Omental fat pad (tissue), 4 donors: ENCODE data around the gene HDAC9. TPM values are rescaled to one million over a fixed set of nuclear protein-coding genes. Genes with fewer than 3 reads are reported as not detected.
A peak's percentile ranks its signal among the peaks of the same experiment; 100 is the strongest.

ENCODE experiments used
- ATAC-seq: fragments of 150-250 bp; one replicate; pipeline ENCODE4 v1.9.1; 2016; ENCODE audit warnings: mild to moderate bottlenecking, moderate library complexity; ENCODE audit not compliant: low FRiP score
- DNase-seq: peaks from one replicate; pipeline ENCODE4 v3.0.0-alpha.2; 2019; ENCODE audit warnings: low spot score
- total RNA-seq, 4 donors: library from RNA; depleted of rRNA; stranded (reverse); fragments of >200 nt; gene quantifications; one replicate each; pipeline ENCODE4 v1.1.0, GENCODE V29; 2016
- TF ChIP-seq, protein P1 (sequence below), 3 donors: fragments of 450-650 bp; IDR thresholded peaks; one replicate each; pipeline ENCODE4 v1.5.1; 2016 to 2017; ENCODE audit warnings: antibody characterized with exemption in 3 of 3, mild to moderate bottlenecking in 3 of 3, moderate library complexity in 2 of 3

HDAC9 gene
- total RNA-seq: 10 to 100 TPM; 15.6 to 51.5 (median 24.1) TPM

DNA sequence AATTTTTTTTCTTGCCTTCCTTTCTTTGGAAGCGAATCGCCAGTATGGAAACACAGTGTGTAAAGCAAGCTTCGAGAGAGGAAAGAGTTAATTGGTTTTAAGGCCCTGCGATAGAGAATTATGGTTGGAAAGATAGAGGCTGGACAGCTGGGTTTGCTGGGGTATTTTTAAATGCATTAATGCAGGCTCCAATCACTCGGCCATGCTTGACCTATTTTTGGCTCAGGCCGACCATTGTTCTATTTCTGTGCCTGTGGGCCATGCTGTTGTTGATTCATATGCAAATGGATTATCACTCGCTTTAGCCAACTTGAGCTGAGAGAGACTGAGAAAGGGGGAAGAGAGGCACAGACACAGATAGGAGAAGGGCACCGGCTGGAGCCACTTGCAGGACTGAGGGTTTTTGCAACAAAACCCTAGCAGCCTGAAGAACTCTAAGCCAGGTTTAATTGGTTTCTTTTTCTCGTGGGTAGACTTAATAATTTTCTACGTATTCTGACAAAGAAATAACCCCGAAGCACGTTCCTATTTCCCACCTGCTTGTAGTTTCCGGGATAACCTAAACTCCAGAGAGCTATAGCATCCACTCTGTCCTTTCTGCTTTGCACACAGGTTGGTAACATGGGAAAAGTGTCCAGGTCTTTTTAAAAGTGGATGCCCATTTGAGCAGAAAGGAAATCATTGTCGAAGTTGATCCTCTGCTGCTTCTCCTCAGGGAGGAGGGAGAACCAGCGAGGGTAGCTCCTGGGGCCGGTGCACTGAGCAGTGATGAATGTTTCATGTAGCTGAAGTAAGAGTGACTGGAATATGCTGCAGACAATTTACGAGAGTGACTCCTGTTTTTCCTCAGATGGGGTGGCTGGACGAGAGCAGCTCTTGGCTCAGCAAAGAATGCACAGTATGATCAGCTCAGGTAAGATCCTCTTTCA, at the start of gene HDAC9:
HDAC9 (plus strand) TSS at position 338 of the 929 bp plus-strand sequence; CDS start at position 892, 554 bp downstream.
- TF ChIP-seq, protein P1, sequence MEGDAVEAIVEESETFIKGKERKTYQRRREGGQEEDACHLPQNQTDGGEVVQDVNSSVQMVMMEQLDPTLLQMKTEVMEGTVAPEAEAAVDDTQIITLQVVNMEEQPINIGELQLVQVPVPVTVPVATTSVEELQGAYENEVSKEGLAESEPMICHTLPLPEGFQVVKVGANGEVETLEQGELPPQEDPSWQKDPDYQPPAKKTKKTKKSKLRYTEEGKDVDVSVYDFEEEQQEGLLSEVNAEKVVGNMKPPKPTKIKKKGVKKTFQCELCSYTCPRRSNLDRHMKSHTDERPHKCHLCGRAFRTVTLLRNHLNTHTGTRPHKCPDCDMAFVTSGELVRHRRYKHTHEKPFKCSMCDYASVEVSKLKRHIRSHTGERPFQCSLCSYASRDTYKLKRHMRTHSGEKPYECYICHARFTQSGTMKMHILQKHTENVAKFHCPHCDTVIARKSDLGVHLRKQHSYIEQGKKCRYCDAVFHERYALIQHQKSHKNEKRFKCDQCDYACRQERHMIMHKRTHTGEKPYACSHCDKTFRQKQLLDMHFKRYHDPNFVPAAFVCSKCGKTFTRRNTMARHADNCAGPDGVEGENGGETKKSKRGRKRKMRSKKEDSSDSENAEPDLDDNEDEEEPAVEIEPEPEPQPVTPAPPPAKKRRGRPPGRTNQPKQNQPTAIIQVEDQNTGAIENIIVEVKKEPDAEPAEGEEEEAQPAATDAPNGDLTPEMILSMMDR (IDR thresholded peaks at IDR 0.05): no peak
- DNase-seq: no peak
- ATAC-seq: peak; percentile 45

DNA sequence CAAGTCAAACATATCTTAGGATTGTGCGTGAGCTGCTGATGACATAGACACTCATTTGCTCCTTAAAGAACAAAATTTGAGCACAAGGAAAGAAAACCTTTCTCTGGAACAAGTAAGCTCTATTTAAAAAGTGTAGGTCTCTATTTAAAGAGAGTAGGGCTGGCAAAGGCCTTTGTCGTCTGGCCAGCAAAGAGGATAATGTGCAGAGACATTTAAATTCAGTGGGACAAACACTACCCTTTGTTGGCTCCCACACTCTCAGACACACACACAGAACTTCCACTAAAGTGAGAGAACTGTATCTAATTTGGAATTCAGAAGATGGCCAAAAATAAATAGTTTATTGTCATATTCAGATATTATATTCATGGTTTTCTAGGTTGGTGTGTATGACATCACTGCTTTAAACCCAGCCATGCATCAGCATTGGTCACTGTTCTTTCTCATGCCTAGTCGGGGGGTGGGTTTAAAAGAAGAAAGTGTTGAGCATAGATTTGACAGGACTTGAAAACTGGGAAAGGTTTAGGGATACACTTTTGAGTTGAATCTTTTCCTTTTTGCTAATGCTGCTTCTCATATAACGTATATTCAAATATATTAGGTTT, 49.5 kb upstream of the HDAC9 start:
- TF ChIP-seq, protein P1 (IDR thresholded peaks at IDR 0.05): no peak
- ATAC-seq: no peak
- DNase-seq: no peak

DNA sequence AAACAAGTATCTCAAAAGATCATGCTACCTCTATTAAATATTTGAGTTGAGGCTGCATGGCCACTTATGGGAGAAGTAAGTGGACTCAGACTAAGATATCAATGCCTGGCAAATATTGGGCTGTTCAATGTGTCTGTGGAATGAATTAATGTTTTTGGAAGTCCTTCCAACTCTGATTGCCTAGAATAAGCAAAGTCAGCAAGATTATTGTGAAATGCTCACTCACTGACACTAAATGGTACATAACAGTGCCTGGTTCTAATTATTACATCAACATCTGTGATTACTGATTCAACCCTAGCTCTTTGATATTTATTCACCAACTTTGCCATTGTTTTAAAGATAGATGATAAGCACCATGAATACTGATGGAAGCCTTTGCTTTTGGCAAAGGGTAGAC, 45.5 kb upstream of the HDAC9 start:
- TF ChIP-seq, protein P1 (IDR thresholded peaks at IDR 0.05): no peak
- DNase-seq (no peak), ATAC-seq (no peak)

DNA sequence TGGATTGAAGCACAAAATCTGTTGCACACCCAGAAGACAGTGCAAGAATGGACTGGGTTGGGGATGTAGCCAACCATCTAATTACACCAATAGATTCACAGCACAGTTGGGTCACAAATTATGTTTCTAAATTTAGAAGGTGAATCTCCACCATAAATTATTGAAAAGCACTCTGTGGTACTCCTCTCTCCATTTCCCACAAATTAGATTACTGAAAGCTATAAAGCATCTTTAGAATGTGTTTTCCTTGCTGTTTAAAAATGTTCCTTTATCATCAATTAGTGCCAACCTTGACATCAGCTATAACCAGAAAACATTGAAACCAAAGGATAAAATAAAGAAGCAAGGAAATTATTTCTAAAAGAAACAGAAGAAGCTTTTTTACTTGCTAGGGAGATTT, 39.9 kb upstream of the HDAC9 start:
- TF ChIP-seq, protein P1 (IDR thresholded peaks at IDR 0.05): no peak
- DNase-seq (no peak), ATAC-seq (no peak)

DNA sequence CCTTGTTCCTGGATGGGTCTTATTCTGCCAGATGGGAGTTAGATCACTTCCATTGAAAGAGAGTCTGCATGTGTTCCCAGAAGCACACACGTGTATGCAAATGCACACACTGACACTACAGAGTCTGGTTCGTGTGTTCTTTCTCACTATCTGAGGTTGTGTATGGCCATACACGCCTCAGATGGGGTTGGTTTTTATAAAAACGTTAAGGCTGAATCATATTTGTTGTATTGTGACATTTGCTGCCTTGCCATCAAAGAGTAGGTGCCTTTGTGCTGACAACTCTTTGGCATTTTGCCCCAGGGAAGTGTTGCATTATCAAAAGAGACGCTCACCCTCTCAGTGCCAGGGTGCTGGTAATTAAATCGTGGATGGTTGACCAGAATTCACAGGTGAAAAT, 37.7 kb upstream of the HDAC9 start:
- ATAC-seq: no peak

DNA sequence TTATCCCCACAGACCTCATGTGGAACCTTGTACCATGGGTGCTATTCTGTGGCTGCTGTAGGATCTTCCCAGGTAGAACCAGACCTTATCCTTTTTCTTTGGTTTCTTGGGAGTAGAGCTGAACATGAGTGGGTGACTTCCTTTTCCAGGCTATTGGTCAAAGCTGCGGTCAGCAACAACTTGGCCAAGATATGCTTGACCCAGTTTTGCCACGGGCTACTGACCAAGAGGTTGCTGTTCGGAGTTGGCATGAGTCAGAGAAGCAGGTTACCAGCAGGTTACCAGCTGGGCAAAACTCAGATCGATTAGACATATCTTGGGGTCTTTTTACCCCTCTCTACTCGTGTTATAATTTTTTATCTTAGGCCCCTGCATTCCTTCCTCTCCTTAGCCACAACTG, 36.7 kb upstream of the HDAC9 start:
- ATAC-seq: no peak
- TF ChIP-seq, protein P1 (IDR thresholded peaks at IDR 0.05): no peak
- no peak for DNase-seq

More for the DNA sequence above, 37.7 kb upstream of the HDAC9 start:
- DNase-seq: no peak
- TF ChIP-seq, protein P1 (IDR thresholded peaks at IDR 0.05): no peak
